Measurements from ENCODE around the gene SH3BP4.

SH3BP4 gene

DNA sequence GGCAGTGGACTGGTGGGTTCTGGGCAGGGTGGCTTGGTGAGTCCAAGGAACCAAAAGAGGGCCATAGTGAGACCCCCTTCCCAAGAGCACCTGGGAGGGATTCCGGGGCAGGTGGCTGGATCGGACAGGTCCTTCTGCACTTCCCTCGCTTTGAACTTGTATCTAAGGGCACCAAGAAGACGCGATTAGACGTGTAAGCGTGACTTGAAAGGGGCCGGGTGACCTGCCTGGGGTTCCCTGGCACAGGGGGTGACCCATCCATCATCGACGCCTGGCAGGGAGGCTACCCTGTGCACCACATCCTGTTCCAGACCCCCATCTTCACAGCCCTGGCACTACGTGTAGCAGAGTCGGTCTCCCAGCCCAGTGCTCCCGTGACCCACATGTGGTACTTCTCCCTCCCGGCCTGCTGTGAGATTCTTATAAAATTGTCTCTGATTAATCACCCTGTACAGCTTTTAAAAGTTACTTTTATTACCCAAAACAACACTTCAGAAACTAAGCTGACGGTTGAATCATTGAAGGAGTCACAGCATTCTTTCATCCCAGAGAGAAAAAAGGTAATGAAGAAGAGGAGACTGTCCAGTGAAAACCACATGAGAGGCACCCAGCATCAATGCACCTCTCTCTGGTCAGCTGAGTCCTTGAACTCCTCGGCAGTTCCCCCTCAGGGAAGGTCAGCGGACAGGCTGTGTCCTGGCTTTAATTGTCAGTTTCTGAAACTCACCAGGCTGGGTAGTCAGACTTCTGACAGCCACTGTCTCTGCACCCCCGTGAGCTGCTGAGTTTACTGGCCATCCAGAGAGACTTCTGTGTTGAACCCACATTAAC, 13.0 kb downstream of the SH3BP4 start:
- TF ChIP-seq SIN3A (IDR thresholded peaks at IDR 0.05; ENCODE audit: borderline replicate concordance, insufficient read depth, low read length) (no peak), TAF1 (IDR thresholded peaks at IDR 0.05; ENCODE audit: borderline replicate concordance, insufficient read depth, low read length) (no peak)

DNA sequence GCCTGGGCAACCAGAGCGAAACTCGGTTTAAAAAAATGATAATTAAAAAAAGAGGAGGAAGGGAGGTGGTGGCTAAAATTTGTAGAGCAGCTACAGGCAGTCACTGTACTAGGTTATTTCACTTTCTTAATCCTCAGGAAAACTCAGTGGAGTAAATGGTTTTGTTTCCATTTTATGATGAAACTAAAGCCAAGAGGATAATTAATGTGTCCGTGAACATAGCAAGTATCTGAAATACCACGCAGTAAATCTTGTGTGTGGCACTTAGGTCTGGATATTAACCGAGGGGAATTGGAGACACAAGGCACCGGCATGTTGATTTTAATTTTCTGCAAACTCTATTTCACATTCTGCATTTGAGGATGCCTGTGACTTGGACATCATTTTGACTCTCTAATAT, 14.5 kb downstream of the SH3BP4 start:
- TF ChIP-seq FOXP2 (optimal IDR thresholded peaks at IDR 0.05; ENCODE audit: borderline replicate concordance, extremely low read depth, extremely low read length, insufficient read depth) = no peak
- TF ChIP-seq POLR2AphosphoS5 (IDR thresholded peaks at IDR 0.05; ENCODE audit: low read depth, low read length) = no peak
- TF ChIP-seq TAF1 (IDR thresholded peaks at IDR 0.05; ENCODE audit: borderline replicate concordance, insufficient read depth, low read length) = no peak
- TF ChIP-seq SIN3A (IDR thresholded peaks at IDR 0.05; ENCODE audit: borderline replicate concordance, insufficient read depth, low read length) = no peak
- TF ChIP-seq, protein P1, sequence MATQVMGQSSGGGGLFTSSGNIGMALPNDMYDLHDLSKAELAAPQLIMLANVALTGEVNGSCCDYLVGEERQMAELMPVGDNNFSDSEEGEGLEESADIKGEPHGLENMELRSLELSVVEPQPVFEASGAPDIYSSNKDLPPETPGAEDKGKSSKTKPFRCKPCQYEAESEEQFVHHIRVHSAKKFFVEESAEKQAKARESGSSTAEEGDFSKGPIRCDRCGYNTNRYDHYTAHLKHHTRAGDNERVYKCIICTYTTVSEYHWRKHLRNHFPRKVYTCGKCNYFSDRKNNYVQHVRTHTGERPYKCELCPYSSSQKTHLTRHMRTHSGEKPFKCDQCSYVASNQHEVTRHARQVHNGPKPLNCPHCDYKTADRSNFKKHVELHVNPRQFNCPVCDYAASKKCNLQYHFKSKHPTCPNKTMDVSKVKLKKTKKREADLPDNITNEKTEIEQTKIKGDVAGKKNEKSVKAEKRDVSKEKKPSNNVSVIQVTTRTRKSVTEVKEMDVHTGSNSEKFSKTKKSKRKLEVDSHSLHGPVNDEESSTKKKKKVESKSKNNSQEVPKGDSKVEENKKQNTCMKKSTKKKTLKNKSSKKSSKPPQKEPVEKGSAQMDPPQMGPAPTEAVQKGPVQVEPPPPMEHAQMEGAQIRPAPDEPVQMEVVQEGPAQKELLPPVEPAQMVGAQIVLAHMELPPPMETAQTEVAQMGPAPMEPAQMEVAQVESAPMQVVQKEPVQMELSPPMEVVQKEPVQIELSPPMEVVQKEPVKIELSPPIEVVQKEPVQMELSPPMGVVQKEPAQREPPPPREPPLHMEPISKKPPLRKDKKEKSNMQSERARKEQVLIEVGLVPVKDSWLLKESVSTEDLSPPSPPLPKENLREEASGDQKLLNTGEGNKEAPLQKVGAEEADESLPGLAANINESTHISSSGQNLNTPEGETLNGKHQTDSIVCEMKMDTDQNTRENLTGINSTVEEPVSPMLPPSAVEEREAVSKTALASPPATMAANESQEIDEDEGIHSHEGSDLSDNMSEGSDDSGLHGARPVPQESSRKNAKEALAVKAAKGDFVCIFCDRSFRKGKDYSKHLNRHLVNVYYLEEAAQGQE (IDR thresholded peaks at IDR 0.05; ENCODE audit: insufficient read depth in 1 of 2, low read depth in 2 of 2, low read length in 2 of 2) = no peak

DNA sequence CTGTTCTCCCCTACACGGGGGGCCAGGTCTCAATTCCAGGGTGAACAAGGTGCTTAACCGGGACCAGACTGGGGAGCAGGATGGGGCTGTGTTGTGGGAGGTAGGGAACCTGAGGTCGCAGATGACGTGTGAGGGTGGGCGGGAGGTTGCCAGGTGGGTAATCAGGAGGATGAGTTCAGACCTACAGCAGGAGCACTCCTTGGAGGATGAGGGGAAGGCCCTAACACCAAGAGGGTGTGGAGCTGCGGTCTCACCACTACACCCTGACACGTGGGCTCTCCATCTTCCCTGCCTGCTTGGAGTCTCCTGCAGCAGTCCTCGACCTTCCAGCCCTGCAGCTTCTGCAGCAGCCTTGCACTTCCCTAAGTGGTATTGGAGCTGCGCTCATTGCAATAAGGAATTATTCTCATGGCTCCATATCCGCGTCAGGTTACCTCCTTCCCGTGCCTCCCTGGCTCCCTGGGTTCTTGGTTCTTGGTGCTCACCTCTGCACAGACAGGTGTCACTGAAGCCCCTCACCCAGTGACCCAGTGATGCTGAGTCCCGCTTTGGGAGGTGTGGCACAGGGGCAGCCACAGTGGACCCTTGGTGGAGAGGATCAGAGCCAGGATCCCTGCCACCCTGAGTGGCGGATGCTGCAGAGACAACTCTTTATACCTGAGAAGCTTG, 15.5 kb downstream of the SH3BP4 start:
- TF ChIP-seq SIN3A (IDR thresholded peaks at IDR 0.05; ENCODE audit: borderline replicate concordance, insufficient read depth, low read length) (no peak), TAF1 (IDR thresholded peaks at IDR 0.05; ENCODE audit: borderline replicate concordance, insufficient read depth, low read length) (no peak), POLR2AphosphoS5 (IDR thresholded peaks at IDR 0.05; ENCODE audit: low read depth, low read length) (no peak), FOXP2 (optimal IDR thresholded peaks at IDR 0.05; ENCODE audit: borderline replicate concordance, extremely low read depth, extremely low read length, insufficient read depth) (no peak)
- TF ChIP-seq, protein P1 (IDR thresholded peaks at IDR 0.05; ENCODE audit: insufficient read depth in 1 of 2, low read depth in 2 of 2, low read length in 2 of 2) = no peak

DNA sequence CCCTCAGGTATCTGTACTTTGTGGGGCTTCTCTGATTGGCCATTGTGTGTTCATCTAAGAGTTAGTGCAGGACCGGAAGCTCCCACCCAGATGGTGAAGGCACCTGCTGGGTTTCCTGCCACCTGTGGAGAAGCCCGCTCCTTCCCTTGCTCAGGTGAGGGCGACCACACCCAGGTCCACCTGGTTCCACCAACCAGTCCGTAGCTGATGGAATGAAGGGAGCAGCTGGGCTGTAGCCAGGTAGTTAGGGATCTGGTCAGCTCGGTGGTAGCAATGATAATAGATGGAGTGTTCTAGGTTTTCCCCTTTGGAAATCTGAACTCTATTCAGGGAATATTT, 16.0 kb downstream of the SH3BP4 start:
- TF ChIP-seq, protein P1 (IDR thresholded peaks at IDR 0.05; ENCODE audit: insufficient read depth in 1 of 2, low read depth in 2 of 2, low read length in 2 of 2) = no peak
- TF ChIP-seq FOXP2 (optimal IDR thresholded peaks at IDR 0.05; ENCODE audit: borderline replicate concordance, extremely low read depth, extremely low read length, insufficient read depth) (no peak), TAF1 (IDR thresholded peaks at IDR 0.05; ENCODE audit: borderline replicate concordance, insufficient read depth, low read length) (no peak)

DNA sequence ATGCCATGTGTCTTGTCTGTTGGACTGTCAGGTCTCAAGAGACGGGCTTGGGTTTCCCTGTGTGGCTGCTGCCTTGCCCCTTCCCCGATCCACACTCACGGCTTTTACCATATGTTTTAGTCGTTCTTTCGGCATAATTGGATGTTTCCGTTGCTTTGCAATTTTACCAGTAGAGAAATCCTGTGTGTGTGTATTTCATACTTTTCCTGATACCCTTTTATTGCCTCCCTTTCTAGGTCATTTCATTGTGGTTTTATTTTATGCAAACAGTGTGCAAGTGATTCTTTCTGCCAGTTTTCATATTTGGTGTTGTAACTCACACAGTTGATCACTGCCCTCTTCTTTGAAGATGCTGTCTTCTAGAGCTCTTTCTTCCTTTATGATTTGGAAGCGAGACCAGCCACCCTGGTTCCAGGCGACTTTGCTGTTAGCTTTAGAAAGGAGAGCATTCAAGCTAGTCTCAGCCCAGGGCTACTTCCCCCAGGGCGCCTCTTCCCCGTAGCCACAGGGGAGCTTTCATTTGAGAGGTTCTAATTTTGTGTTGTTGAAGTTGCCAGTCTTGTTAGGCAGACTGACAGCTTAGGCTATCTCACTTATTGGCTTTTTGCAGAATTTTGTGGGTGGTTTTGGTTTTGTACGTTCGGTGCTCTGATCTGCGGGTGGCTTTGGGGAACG, 17.0 kb downstream of the SH3BP4 start:
- TF ChIP-seq, protein P1 (IDR thresholded peaks at IDR 0.05; ENCODE audit: insufficient read depth in 1 of 2, low read depth in 2 of 2, low read length in 2 of 2) = no peak
- TF ChIP-seq SIN3A (IDR thresholded peaks at IDR 0.05; ENCODE audit: borderline replicate concordance, insufficient read depth, low read length) = no peak
- no peak for TF ChIP-seq POLR2AphosphoS5 (IDR thresholded peaks at IDR 0.05; ENCODE audit: low read depth, low read length)
- TF ChIP-seq FOXP2 (optimal IDR thresholded peaks at IDR 0.05; ENCODE audit: borderline replicate concordance, extremely low read depth, extremely low read length, insufficient read depth) = no peak
- TF ChIP-seq TAF1 (IDR thresholded peaks at IDR 0.05; ENCODE audit: borderline replicate concordance, insufficient read depth, low read length) = no peak
